Esophagus (tissue), 2 donors: ENCODE measurements around the gene FKBP10. TPM values are rescaled to one million over a fixed set of nuclear protein-coding genes. Genes with fewer than 3 reads are reported as not detected.

Source experiments
- H3K27ac ChIP-seq, 2 donors: one replicate each; pipeline ENCODE4 v1.5.1; 2013; ENCODE audit warnings: low read depth in 2 of 2, mild to moderate bottlenecking in 2 of 2, inconsistent platforms in 1 of 2, low read length in 1 of 2, moderate library complexity in 1 of 2
- H3K27me3 ChIP-seq, 2 donors: one replicate each; pipeline ENCODE4 v1.6.1; 2013; ENCODE audit warnings: low read length in 2 of 2, control low read depth in 1 of 2, mild to moderate bottlenecking in 1 of 2; ENCODE audit not compliant: insufficient read depth in 2 of 2, control insufficient read depth in 1 of 2
- H3K36me3 ChIP-seq, 2 donors: one replicate each; pipeline ENCODE4 v1.6.1; 2013; ENCODE audit warnings: low read length in 1 of 2; ENCODE audit not compliant: control insufficient read depth in 2 of 2, insufficient read depth in 2 of 2
- H3K4me1 ChIP-seq, 2 donors: one replicate each; pipeline ENCODE4 v1.6.1; 2013; ENCODE audit warnings: low read length in 1 of 2; ENCODE audit not compliant: control insufficient read depth in 2 of 2, insufficient read depth in 2 of 2
- H3K4me3 ChIP-seq, 2 donors: one replicate each; pipeline ENCODE4 v1.5.1; 2013; ENCODE audit warnings: low read length in 2 of 2, mild to moderate bottlenecking in 2 of 2, low read depth in 1 of 2, moderate library complexity in 1 of 2
- H3K9me3 ChIP-seq, 2 donors: one replicate each; pipeline ENCODE4 v1.6.1; 2013; ENCODE audit warnings: mild to moderate bottlenecking in 2 of 2, low read depth in 1 of 2, low read length in 1 of 2, moderate library complexity in 1 of 2; ENCODE audit not compliant: control insufficient read depth in 2 of 2, insufficient read depth in 1 of 2
- WGBS, 2 donors: extraction: QIAGEN DNeasy Blood & Tissue Kit; methylation state at CpG; one replicate each; pipeline ENCODE4 v1.1.7; 2013; 5-methylcytosine and 5-hydroxymethylcytosine counted together
- polyA plus RNA-seq, 2 donors: library from polyadenylated mRNA; stranded (reverse); fragments of 200-250 nt; gene quantifications; one replicate each; pipeline ENCODE4 v1.2.3, GENCODE V29; 2013
- donor health status: healthy with polysubstance abuse.
- donor health status: Bipolar disorder and iron deficiency.

FKBP10 gene
- polyA plus RNA-seq, 2 donors: 5.8 to 5.9 TPM

DNA sequence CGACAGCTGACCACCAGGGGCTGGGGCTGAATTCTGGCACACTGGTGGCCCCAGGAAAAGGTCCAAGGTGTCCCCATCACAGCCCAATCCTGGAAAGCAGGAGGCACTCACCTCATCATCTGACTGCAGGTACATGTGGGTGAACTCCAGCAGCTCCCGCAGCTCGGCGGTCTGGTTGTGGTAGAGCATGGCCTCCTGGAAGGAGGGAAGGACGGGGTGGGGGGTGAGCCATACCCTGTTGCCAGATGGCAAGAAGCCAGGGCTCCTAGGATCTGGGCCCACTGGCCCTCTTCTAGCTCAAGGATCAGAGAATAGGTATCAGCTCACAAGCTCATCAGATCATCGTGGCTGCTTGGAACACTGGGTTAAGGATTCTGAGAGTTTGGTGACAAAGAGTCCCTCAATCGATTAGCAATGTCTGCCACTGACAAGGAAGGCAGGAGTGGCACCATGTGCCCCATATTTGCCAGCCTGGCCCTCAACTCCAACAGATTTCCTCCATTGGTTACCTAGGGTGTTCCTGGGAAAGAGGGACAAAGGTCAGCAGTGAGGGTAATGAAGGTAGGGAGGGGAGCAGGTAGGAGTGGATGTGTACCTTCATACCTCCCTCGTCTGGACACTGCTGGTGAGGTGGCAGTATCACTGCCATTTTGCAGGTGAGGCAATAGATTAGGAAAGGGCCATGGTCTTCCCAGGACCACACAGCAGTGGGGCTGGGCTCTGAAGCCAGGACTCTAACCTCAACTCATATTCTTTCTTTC, 5.9 kb upstream of the FKBP10 start:
- no peaks in the 10 kb centered on the region for H3K27me3 ChIP-seq
- peaks cover 5 to 6% of the 10 kb centered on the region in 2 donors for H3K4me1 ChIP-seq
- peaks cover 0 to 7% of the 10 kb centered on the region in 2 donors for H3K36me3 ChIP-seq
- H3K27ac ChIP-seq: no peak overlapping the region
- H3K9me3 ChIP-seq: no peaks in the 10 kb centered on the region
- 85 to 87% methylated on average over 8 of the region's 8 CpGs for WGBS, 2 donors
- H3K4me3 ChIP-seq: no peak overlapping the region

GRCh38 chr17:41810659-41811548, 1.9 kb upstream of the FKBP10 start:
- peaks cover 5 to 10% of the 10 kb centered on the region in 2 donors for H3K4me1 ChIP-seq
- 27 to 28% methylated on average over 52 to 58 of the region's 58 CpGs for WGBS, 2 donors
- H3K27me3 ChIP-seq: no peaks in the 10 kb centered on the region
- H3K4me3 ChIP-seq: peak overlapping the region; percentile 54 to 71
- H3K27ac ChIP-seq: peak overlapping the region in 1 of 2 donors; percentile 56
- no peaks in the 10 kb centered on the region for H3K9me3 ChIP-seq
- peaks cover 0 to 7% of the 10 kb centered on the region in 2 donors for H3K36me3 ChIP-seq

GRCh38 chr17:41811549-41812380, 1.0 kb upstream of the FKBP10 start, which contains the start of gene P3H4:
P3H4 (minus strand) TSS chr17:41811949; CDS start chr17:41811915, 34 bp downstream.
- peaks cover 5 to 10% of the 10 kb centered on the region in 2 donors for H3K4me1 ChIP-seq
- no peaks in the 10 kb centered on the region for H3K9me3 ChIP-seq
- H3K27me3 ChIP-seq: no peaks in the 10 kb centered on the region
- H3K4me3 ChIP-seq: peak within 1 kb of the TSS; percentile 54 to 71
- H3K36me3 ChIP-seq: peaks cover 0 to 4% of the 10 kb centered on the region in 2 donors
- 0% methylated on average over 88 to 96 of the region's 96 CpGs for WGBS, 2 donors
- peak within 1 kb of the TSS in 1 of 2 donors; percentile 56 for H3K27ac ChIP-seq

GRCh38 chr17:41813152-41813680, 412 bp downstream of the FKBP10 start:
- Histone ChIP-seq H3K4me1 (peaks cover 5 to 10% of the 10 kb centered on the region in 2 donors), H3K36me3 (no peaks in the 10 kb centered on the region), H3K9me3 (no peaks in the 10 kb centered on the region), H3K27ac (peak overlapping the region in 1 of 2 donors; percentile 19), H3K4me3 (peak overlapping the region in 1 of 2 donors; percentile 27), H3K27me3 (no peaks in the 10 kb centered on the region)
- 37 to 40% methylated on average over 8 to 12 of the region's 12 CpGs for WGBS, 2 donors

- Histone ChIP-seq H3K9me3 (no peaks in the 10 kb centered on the region), H3K36me3 (no peaks in the 10 kb centered on the region), H3K27ac (peak overlapping the region in 1 of 2 donors; percentile 13), H3K4me1 (peaks cover 5 to 10% of the 10 kb centered on the region in 2 donors), H3K27me3 (no peaks in the 10 kb centered on the region), H3K4me3 (no peak overlapping the region)
- 77 to 84% methylated on average over 9 of the region's 9 CpGs for WGBS, 2 donors
These were observed 908 bp downstream of the FKBP10 start for GRCh38 chr17:41813699-41814124.

- Histone ChIP-seq H3K27ac (no peak overlapping the region), H3K27me3 (no peaks in the 10 kb centered on the region), H3K4me1 (peaks cover 5 to 10% of the 10 kb centered on the region in 2 donors), H3K36me3 (no peaks in the 10 kb centered on the region), H3K4me3 (no peak overlapping the region), H3K9me3 (no peaks in the 10 kb centered on the region)
- 29 to 32% methylated on average over 1 of the region's 1 CpG for WGBS, 2 donors
These were observed 1.4 kb downstream of the FKBP10 start for GRCh38 chr17:41814195-41814594.

DNA sequence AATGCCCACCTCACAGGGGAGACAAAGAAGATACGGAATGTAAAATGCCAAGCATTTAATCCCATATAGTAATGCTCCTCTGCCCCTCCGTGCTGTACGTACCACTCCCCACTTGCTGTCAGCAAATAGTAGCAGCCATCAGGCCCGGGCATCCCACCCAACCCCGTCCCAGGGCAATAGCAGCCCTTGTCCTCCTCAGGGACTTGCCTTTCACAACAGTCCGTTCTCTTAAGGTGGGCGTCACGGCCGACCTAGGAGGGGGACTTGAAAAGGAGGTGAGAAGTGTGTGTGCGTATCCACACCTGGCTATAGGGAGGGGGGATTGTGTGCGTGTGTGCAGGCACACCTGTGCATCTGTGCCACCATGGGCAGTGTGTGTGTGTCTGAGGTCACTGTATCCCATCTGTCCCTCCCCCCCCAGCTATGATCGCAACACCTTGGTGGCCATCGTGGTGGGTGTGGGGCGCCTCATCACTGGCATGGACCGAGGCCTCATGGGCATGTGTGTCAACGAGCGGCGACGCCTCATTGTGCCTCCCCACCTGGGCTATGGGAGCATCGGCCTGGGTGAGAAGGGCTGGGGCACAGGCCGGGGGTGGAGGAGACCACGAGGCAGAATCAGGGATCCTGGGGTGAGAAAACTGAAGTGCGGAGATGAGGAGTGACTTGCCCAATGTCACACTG, 4.0 kb downstream of the FKBP10 start:
- Histone ChIP-seq H3K4me3 (no peak overlapping the region), H3K27me3 (no peaks in the 10 kb centered on the region), H3K4me1 (peaks cover 0 to 4% of the 10 kb centered on the region in 2 donors), H3K36me3 (no peaks in the 10 kb centered on the region), H3K27ac (no peak overlapping the region), H3K9me3 (no peaks in the 10 kb centered on the region)
- 91% methylated on average over 23 of the region's 23 CpGs for WGBS, 2 donors

DNA sequence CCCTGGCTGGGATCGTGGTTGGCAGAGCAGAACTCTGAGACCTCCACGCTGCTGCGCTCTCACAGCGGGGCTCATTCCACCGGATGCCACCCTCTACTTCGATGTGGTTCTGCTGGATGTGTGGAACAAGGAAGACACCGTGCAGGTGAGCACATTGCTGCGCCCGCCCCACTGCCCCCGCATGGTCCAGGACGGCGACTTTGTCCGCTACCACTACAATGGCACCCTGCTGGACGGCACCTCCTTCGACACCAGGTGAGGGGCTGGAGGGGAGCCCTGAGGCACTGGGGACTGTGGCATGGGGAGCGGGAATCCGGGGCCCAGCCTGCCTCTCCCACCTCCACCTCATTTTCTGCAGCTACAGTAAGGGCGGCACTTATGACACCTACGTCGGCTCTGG, 5.2 kb downstream of the FKBP10 start:
- Histone ChIP-seq H3K27me3 (no peaks in the 10 kb centered on the region), H3K9me3 (no peaks in the 10 kb centered on the region), H3K27ac (no peak overlapping the region), H3K4me3 (no peak overlapping the region), H3K4me1 (no peaks in the 10 kb centered on the region), H3K36me3 (no peaks in the 10 kb centered on the region)
- 94 to 96% methylated on average over 20 of the region's 20 CpGs for WGBS, 2 donors
